Measurements from ENCODE around the gene UBE2K. TPM values are rescaled to one million over a fixed set of nuclear protein-coding genes. Genes with fewer than 3 reads are reported as not detected.

Gene UBE2K
- total and polyA plus RNA-seq, 2 donors (not counting 1 experiment from before 2014, with no cell fraction given): 19.3 to 51.0 TPM

DNA sequence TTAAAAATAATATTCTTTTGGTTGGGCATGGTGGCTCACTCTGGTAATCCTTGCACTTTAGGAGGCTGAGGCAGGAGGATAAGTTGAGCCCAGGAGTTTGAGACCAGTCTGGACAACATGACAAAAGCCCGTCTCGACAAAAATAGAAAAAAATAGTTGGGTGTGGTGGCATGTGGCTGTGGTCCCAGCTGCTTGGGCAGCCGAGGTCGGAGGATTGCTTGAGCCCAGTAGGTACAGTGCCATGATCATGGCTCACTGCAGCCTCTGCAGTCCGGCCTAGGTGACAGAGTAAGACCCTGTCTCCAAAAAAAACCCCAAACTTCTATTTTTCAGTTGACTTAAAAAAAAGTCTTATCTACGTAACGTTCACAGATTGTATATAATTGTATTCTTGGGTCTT lies 23.9 kb downstream of the UBE2K start:
- no peak overlapping the region for H3K4me2 ChIP-seq (replicated peaks; ENCODE audit: low read depth, low read length, poor library complexity, severe bottlenecking)
- Mint-ChIP-seq H3K4me3 (no peak overlapping the region), H3K27ac (no peak overlapping the region), H3K27me3 (no peaks in the 10 kb centered on the region), H3K4me1 (peaks cover 54% of the 10 kb centered on the region), H3K9me3 (ENCODE audit: insufficient read depth) (no peaks in the 10 kb centered on the region)
- peaks cover 5 to 7% of the 10 kb centered on the region in 2 experiments for H3K36me3 ChIP-seq (replicated peaks in 1 of 2; ENCODE audit: control extremely low read depth in 1 of 2, control insufficient read depth in 1 of 2, extremely low read depth in 1 of 2, insufficient read depth in 2 of 2, low read length in 1 of 2)
- POLR2A ChIA-PET: no interaction called here
- H3K4me1 ChIP-seq (ENCODE audit: control insufficient read depth in 2 of 2, insufficient read depth in 2 of 2, low read length in 2 of 2): peaks cover 26 to 30% of the 10 kb centered on the region in 2 donors
- H3K9ac ChIP-seq (ENCODE audit: low read length): no peak overlapping the region
- H4K20me1 ChIP-seq (ENCODE audit: control insufficient read depth, insufficient read depth, low read length, poor library complexity, severe bottlenecking): peaks cover 64% of the 10 kb centered on the region
- H3K4me3 ChIP-seq (ENCODE audit: control extremely low read depth in 1 of 5, extremely low read depth in 1 of 5, insufficient read depth in 1 of 5, low read depth in 2 of 5, low read length in 4 of 5): no peak overlapping the region
- TF ChIP-seq, protein P1, sequence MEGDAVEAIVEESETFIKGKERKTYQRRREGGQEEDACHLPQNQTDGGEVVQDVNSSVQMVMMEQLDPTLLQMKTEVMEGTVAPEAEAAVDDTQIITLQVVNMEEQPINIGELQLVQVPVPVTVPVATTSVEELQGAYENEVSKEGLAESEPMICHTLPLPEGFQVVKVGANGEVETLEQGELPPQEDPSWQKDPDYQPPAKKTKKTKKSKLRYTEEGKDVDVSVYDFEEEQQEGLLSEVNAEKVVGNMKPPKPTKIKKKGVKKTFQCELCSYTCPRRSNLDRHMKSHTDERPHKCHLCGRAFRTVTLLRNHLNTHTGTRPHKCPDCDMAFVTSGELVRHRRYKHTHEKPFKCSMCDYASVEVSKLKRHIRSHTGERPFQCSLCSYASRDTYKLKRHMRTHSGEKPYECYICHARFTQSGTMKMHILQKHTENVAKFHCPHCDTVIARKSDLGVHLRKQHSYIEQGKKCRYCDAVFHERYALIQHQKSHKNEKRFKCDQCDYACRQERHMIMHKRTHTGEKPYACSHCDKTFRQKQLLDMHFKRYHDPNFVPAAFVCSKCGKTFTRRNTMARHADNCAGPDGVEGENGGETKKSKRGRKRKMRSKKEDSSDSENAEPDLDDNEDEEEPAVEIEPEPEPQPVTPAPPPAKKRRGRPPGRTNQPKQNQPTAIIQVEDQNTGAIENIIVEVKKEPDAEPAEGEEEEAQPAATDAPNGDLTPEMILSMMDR (IDR thresholded peaks at IDR 0.05): no peak
- TF ChIP-seq EZH2 (IDR thresholded peaks at IDR 0.05; ENCODE audit: borderline replicate concordance, insufficient read depth, low read depth, low read length, poor library complexity, severe bottlenecking): no peak
- 100% methylated on average over 2 of the region's 7 CpGs for WGBS (ENCODE audit: insufficient coverage)
- no peak for ATAC-seq (ENCODE audit: low read depth)
- peaks cover 98% of the 10 kb centered on the region for H3K79me2 ChIP-seq (ENCODE audit: control insufficient read depth, insufficient read depth, low read length)
- H3K9me3 ChIP-seq (ENCODE audit: control extremely low read depth in 1 of 3, control insufficient read depth in 2 of 3, insufficient read depth in 1 of 3, low read length in 2 of 3): no peaks in the 10 kb centered on the region
- no peak for DNase-seq
- intact Hi-C loops (cut with micrococcal nuclease): no loop called here
- CTCF ChIA-PET: no interaction called here
- H3K27ac ChIP-seq (ENCODE audit: low read length in 2 of 2): no peak overlapping the region
- H2AFZ ChIP-seq (ENCODE audit: insufficient read depth, low read depth, low read length, poor library complexity, severe bottlenecking): no peak overlapping the region
- no peaks in the 10 kb centered on the region for H3K27me3 ChIP-seq (replicated peaks in 1 of 4; ENCODE audit: control extremely low read depth in 1 of 4, control insufficient read depth in 3 of 4, insufficient read depth in 4 of 4, low read length in 3 of 4)

DNA sequence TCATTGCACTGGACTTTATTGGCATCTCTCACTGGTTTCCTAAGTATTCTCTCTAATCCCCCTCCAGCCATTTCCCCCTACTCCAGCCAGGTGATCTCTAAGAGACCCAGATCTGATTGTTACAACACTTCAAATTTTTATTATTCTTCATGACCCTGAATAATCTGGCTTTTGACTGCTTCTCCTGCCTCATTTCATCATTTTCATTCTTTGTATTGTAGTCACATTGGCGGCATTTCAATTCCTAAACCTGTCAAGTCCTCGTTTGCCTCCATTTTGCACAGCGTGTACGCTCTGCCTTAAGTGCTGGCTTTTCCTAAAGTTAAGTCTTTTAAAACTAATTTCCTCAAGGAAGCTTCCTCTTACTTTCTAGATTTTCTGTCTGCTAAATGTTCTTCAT lies 31.6 kb downstream of the UBE2K start:
- no peaks in the 10 kb centered on the region for H3K9me3 ChIP-seq (ENCODE audit: control extremely low read depth in 1 of 3, control insufficient read depth in 2 of 3, insufficient read depth in 1 of 3, low read length in 2 of 3)
- POLR2A ChIA-PET: no interaction called here
- H3K79me2 ChIP-seq (ENCODE audit: control insufficient read depth, insufficient read depth, low read length): peaks cover 97% of the 10 kb centered on the region
- DNase-seq (no peak), ATAC-seq (ENCODE audit: low read depth) (no peak)
- Mint-ChIP-seq H3K27ac (peak overlapping the region; percentile 3), H3K27me3 (no peaks in the 10 kb centered on the region), H3K9me3 (ENCODE audit: insufficient read depth) (no peaks in the 10 kb centered on the region), H3K4me3 (no peak overlapping the region), H3K4me1 (peaks cover 46% of the 10 kb centered on the region)
- H3K4me1 ChIP-seq (ENCODE audit: control insufficient read depth in 2 of 2, insufficient read depth in 2 of 2, low read length in 2 of 2): peaks cover 7 to 9% of the 10 kb centered on the region in 2 donors
- H3K27ac ChIP-seq (ENCODE audit: low read length in 2 of 2): peak overlapping the region in 1 of 2 donors; percentile 36
- H4K20me1 ChIP-seq (ENCODE audit: control insufficient read depth, insufficient read depth, low read length, poor library complexity, severe bottlenecking): peaks cover 45% of the 10 kb centered on the region
- no peaks in the 10 kb centered on the region for H3K27me3 ChIP-seq (replicated peaks in 1 of 4; ENCODE audit: control extremely low read depth in 1 of 4, control insufficient read depth in 3 of 4, insufficient read depth in 4 of 4, low read length in 3 of 4)
- no peak overlapping the region for H3K9ac ChIP-seq (ENCODE audit: low read length)
- no peak overlapping the region for H2AFZ ChIP-seq (ENCODE audit: insufficient read depth, low read depth, low read length, poor library complexity, severe bottlenecking)
- 89% methylated on average over 1 of the region's 4 CpGs for WGBS (ENCODE audit: insufficient coverage)
- peaks cover 0 to 5% of the 10 kb centered on the region in 2 experiments for H3K36me3 ChIP-seq (replicated peaks in 1 of 2; ENCODE audit: control extremely low read depth in 1 of 2, control insufficient read depth in 1 of 2, extremely low read depth in 1 of 2, insufficient read depth in 2 of 2, low read length in 1 of 2)
- H3K4me2 ChIP-seq (replicated peaks; ENCODE audit: low read depth, low read length, poor library complexity, severe bottlenecking): no peak overlapping the region
- TF ChIP-seq EZH2 (IDR thresholded peaks at IDR 0.05; ENCODE audit: borderline replicate concordance, insufficient read depth, low read depth, low read length, poor library complexity, severe bottlenecking): no peak
- TF ChIP-seq, protein P1 (IDR thresholded peaks at IDR 0.05): no peak
- H3K4me3 ChIP-seq (ENCODE audit: control extremely low read depth in 1 of 5, extremely low read depth in 1 of 5, insufficient read depth in 1 of 5, low read depth in 2 of 5, low read length in 4 of 5): no peak overlapping the region
- CTCF ChIA-PET: interaction anchor here (0.7 kb wide), 1 partner anchor 326 kb away, joined by 4 read pairs; no protein-coding TSS in a partner anchor
- intact Hi-C loops (cut with micrococcal nuclease): no loop called here
